GM18505 (cell line): ENCODE data around the gene PYY.
"Not testable (repeated sequence)": the region's sequence is repeated elsewhere in the genome, so short reads cannot be mapped to it uniquely, and the experiment has no call there.

ENCODE experiments used
- ATAC-seq: cut with Tn5 transposase; IDR thresholded peaks from one replicate; pipeline ENCODE4 v1.9.1; 2021; ENCODE audit not compliant: unreplicated experiment
- POLR2A ChIP-seq: IDR thresholded peaks from 4 replicates; pipeline ENCODE4 v1.6.1; 2011; ENCODE audit warnings: borderline replicate concordance; ENCODE audit not compliant: insufficient read depth, insufficient read length; ENCODE audit errors: extremely low read depth

PYY gene

DNA sequence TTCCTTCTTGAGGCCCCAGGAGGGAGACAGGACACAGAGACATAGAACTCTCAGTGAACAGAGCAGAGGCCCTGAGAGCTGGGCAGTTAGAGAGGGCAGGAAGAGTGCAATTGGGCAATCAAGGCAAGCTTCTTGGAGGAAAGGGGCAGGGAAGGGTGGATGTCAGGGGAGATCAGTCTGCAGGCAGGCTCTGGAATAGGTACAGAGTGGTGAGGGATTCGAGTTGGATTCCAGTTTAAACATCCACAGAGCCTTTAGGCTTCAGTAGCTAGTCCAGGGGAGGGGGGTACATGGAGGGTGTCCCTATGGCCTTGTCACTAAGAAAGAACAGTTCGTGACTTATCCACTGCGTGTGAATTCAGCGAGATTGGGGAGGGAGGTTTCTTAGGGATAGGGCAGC, 2.0 kb downstream of the PYY start:
- no peak for ATAC-seq
- no peak for TF ChIP-seq POLR2A

DNA sequence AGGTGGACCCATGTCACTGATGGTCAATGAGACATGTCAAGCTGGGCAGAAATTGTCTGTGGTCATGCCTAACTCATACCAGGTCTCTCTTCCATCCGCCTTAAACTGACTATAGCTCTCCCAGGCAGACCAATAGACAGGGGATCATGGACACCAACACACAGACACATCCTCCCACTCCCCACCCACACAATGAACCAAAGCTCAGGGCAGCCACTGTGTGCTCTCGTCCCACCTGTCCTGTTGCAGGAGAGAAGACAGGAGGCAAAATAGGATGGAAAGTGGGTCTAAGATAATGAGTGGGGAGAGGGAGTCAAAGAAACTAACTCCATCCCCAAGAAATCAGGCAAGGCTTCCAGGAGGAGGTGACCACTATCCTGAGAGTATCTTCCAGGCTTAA, 3.2 kb downstream of the PYY start:
- TF ChIP-seq POLR2A: no peak
- ATAC-seq: no peak

DNA sequence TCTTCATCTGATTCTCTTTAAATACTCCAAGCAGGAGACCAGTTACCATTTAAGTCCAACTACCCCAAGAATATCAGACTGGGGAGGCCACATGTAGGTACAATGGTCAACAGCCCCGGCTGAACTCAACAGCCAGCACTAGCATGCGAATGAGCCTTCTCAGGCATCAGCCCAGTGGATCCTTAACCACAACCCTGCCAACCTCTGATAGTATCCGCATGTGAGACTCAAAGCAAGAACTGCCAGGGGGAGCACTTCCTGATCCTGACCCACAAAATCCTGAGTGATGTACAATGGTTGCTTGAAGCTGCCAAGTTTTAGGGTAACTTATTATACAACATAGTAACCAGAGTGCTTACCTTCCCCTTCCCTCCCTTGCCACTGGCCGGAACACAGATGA, 4.0 kb downstream of the PYY start:
- no peak for ATAC-seq
- TF ChIP-seq POLR2A: no peak

DNA sequence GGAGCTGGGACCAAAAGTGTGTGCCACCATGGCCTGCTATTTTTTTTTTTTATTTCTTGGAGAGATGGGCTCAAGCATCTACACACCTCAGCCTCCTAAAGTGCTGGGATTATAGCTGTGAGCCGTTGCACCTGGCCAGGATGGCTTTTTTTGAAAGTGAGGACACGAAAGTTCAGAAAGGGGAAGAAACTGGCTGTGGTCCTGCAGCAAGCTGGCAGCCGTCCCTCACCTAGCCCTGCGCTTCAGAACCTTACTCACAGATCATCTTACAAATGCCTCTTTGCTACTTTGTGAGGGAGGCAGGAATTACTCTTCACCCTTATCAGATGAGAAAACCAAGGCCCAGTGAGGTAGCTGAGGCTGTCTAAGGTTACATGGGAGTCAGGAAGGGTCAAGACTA, 7.0 kb downstream of the PYY start:
- ATAC-seq: no peak
- TF ChIP-seq POLR2A: no peak

DNA sequence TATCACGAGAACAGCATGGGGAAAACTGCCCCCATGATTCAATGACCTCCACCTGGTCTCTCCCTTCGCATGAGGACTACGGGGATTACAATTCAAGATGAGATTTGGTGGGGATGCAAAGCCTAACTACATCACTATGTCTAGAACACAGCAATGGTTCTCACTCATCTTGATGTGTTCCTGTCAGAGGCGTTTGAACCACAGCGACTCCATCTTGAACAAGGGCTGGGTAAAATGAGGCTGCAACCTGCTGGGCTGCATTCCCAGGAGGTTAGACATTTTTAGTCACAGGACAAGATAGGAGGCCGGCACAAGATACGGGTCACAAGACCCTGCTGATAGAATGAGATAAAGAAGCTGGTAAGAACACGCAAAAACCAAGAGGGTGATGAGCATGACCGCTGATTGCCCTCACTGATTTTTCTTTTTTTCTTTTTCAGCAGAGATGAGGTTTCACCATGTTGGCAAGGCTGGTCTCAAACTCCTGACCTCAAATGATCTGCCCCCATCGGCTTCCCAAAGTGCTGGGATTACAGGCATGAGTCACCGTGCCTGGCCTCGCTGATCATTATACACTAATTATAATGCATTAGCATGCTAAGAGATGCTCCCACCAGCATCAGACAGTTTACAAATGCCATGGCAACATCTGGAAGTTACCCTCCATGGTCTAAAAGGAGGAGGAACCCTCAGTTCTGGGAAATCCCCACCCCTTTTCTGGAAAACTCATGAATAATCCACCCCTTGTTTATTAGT, 8.5 kb downstream of the PYY start:
- ATAC-seq: no peak
- TF ChIP-seq POLR2A: no peak

DNA sequence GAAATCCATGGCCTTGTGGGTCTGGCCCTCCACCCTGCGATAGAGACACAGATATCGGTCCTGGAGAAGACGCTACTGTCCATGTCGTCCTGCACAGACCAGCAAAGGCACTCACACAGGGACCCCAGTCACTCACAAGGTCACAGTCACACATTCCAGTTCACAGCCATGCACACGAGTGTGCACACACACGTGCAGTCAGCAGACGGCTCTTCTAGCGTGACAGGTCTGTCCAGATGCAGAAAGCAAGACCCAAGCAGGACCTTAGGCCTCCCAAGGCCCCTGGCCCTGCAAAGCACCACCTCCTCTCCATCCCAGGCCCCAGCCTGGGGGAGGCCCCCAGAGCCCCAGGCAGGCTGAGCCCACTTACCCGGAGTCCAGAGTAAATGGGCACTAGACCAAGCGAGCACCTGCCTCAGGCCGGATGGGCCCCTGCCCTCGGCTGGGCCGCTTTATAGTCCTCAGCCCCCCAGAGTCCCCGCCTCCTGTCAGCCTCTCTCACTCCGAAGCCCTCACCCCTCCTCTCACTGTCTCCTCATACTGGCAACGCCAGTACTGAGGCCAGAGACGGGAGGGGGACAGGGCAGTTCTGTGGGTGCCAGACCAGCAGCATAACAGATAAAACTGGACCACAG, 11.6 kb downstream of the PYY start, which contains the start of gene PPY:
Gene PPY (minus strand): TSS at position 426 of the 635 bp plus-strand sequence. CDS start 822 bp downstream, outside the sequence.
- TF ChIP-seq POLR2A: no peak
- no peak for ATAC-seq

DNA sequence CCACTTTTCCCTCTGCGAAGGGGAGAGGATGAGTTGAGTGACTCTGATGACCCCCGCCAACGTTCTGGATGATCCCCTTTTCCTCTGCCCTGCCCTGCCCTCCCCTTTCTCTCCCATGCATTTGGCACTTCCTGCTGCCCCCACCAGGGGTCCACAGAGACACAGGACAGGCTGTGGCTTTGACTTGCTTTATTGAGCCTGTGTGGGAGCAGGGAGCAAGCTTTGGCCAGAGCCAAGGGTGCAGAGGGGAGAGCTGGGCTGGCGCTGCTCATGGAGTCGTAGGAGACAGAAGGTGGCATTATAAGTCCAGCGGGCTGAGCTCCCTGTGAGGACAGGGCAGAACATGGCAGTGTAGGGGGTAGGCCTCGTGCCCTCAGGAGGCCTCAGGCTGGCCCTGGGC, 13.1 kb downstream of the PYY start:
- ATAC-seq: no peak
- no peak for TF ChIP-seq POLR2A

DNA sequence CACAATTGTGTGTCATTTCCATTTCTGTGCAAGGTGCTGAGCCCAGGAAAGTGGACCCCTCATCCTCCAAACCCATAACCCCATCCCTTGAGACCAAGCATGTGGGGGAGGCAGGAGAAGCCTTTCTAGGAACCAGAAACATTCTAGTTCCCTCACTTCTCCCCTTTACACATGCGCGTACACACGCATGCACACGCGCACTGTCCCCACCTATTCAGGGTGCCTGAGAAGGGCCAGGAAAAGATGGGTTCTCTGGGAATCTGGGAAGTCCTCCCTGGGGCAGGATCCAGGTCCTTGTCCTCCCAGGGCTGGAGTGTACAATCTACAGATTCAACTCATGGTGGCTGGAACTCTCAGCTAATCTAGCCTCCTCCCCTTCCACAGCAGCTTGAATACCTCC, 13.9 kb downstream of the PYY start:
- no peak for ATAC-seq
- TF ChIP-seq POLR2A: no peak

DNA sequence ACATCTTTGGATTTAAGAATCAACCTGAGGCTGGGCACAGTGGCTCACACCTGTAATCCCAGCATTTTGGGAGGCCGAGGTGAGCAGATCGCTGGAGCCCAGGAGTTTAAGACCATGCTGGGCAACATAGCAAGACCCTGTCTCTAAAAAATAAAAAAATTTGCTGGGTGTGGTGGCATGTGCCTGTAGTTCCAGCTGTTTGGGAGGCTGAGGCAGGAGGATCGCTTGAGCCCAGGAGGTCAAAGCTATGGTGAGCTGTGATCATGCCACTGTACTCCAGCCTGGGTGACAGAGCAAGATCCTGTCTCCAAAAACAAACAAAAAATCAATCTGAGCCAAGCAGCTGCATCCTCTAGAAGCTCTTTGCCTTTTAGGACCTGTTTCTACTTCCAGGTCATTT, 14.3 kb downstream of the PYY start:
- not testable (repeated sequence) for ATAC-seq

DNA sequence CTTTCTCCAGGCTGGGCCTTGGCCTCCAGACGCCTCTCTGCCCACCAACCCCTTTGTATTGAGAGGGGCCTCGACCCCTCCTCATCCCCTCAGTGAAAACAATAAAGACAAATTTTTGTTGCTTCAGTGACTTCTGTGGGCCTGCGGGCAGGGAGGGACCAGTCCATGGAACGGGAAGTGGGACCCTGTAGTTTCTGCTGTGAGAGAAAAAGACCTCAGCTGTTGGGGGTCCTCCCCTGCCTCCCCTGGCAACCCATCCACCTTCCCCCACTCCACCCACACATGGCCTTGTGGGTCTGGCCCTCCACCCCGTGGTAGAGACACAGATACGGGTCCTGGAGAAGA, 14.9 kb downstream of the PYY start:
- no peak for ATAC-seq
- no peak for TF ChIP-seq POLR2A

DNA sequence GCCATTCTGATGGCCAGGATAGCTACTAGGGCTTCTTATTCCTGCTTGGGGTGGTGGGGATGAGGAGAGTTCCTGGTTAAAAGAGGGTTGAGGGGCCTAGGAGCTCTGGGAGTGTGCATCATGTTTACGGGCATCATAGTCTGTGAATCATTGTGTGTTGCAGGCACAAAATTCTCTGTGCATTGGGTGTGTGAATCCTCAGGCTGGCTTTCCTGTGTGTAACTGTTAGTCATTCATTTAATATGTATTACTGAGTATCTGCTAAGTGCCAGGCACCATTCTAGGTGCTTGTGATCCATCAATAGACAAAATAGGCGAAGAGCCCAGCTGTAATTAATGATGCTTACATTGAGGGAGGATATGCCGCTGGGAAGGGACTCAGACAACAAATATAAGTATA, 17.3 kb downstream of the PYY start:
- ATAC-seq: no peak
- no peak for TF ChIP-seq POLR2A

DNA sequence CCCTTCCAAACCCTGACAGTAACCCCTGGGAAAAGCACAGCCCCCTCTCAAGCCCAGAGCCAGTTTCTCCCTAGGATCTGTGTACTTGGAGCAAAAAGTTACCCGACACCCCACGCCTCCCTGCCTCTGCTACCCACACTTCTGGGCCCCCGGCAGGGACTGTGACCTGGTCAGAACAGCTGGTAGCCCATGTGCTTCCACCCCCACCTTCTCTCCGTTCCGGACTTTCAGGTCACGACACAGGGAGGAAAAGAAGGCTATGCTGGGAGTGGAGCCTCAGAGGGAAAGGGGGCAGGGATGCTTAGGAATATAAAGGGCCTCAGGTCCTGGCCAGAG, 17.8 kb downstream of the PYY start:
- no peak for ATAC-seq
- TF ChIP-seq POLR2A: no peak

DNA sequence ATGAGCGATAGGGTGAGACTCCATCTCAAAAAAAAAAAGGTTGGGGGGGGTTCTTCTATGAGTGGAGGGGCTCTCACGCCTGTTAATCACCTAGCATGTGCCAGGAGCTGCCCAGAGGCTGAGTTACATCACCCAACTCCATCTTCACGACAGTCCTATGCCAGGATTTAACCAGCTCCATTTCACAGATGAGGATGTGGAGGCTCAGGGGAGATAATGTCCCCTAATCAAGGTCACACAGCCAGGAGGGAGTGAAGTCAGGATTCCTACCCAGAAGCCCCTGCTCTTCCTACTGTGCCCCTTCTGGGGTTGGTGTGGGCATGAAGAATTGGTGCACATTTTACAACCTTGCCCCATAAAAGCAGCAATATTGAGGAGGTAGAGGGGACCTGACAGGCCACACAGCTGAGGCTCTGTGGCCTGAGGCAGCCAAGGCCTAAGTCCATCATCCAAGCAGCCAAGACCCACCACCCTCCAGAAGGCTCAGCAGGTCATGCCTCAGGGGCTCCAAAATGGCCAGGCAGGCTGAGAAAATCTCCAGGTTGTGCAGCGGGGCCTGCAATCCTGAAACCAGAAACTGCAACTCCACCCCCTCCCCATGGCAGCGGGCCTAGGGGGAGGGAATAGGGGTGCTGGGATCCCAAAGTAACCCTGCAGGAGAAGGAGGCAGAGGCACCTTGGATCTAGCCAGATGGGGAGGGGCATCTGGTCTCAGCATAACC, 18.4 kb downstream of the PYY start:
- no peak for TF ChIP-seq POLR2A
- ATAC-seq: no peak

DNA sequence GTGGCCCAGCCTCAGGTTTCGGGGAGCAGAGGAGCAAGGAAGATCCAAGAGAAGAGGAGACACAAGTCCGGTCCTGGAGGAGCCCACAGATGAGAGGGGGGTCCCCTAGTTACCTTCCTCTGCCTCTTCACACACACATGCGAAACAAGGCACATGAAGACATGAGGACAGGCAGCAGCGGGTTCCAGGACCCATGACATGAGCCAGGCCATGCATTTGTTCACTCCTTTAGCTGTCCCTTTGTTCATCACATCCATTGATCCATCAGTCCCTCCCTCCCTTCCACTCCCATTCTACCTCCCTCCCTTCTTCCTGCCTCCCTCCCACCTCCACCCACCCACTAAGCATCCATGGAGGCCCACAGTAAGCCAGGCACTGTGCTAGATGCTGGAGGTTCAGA, 20.8 kb downstream of the PYY start:
- no peak for ATAC-seq
- no peak for TF ChIP-seq POLR2A
